Endothelial cell of umbilical vein (primary cell): ENCODE results near the gene DENND4A. TPM values are rescaled to one million over a fixed set of nuclear protein-coding genes. Genes with fewer than 3 reads are reported as not detected.
"Not testable (repeated sequence)": the region's sequence is repeated elsewhere in the genome, so short reads cannot be mapped to it uniquely, and the experiment has no call there.

Experiments used
- BruUV-seq: library from RNA; stranded (reverse); fragments of 400-500 nt; replicated peaks from 2 replicates; lab custom pipeline; 2021; lab: Mats Ljungman, UMichigan
- CTCF ChIA-PET: fragments of 300-600, 350-600 bp; sonication (Branson Sonifier 250); formaldehyde crosslinking; loops from one replicate; lab custom pipeline; 2021; ENCODE audit warnings: antibody characterized with exemption, inconsistent platforms; lab: Charles Lee
- POLR2A ChIA-PET: fragments of 300-600, 350-600 bp; sonication (Branson Sonifier 250); formaldehyde crosslinking; loops from one replicate; lab custom pipeline; 2021; ENCODE audit warnings: antibody characterized with exemption, inconsistent platforms; lab: Charles Lee
- DNase-seq: peaks from one replicate; pipeline ENCODE4 v3.0.0-alpha.2; 2011; ENCODE audit warnings: low read depth, low spot score
- FAIRE-seq: peaks from 2 replicates; lab custom pipeline; 2011; peaks lifted over from hg19 to GRCh38; lab: Jason Lieb, UNC
- H2AFZ ChIP-seq: 2 replicates; pipeline ENCODE4 v1.6.0; 2012; ENCODE audit warnings: low read depth, low read length, control low read depth, inconsistent platforms
- H3K27ac ChIP-seq: 2 replicates; pipeline ENCODE4 v1.5.1; 2011; ENCODE audit warnings: low read depth, mild to moderate bottlenecking, control low read depth, low read length, moderate library complexity; ENCODE audit not compliant: insufficient read depth
- H3K27me3 ChIP-seq, 2 experiments: 2 replicates each; pipeline versions ENCODE4 v1.6.0 to v1.6.1; 2011; ENCODE audit warnings: low read length in 2 of 2, mixed read lengths in 1 of 2; ENCODE audit not compliant: control insufficient read depth in 2 of 2, insufficient read depth in 2 of 2
- H3K36me3 ChIP-seq, 2 experiments: 2 replicates in 1 of 2; 3 replicates in 1 of 2; pipeline ENCODE4 v1.5.1; 2011; ENCODE audit warnings: low read length in 2 of 2, mild to moderate bottlenecking in 1 of 2, moderate library complexity in 1 of 2; ENCODE audit not compliant: control insufficient read depth in 2 of 2, insufficient read depth in 2 of 2; ENCODE audit errors: extremely low read depth in 1 of 2
- H3K4me1 ChIP-seq: 3 replicates; pipeline ENCODE4 v1.5.1; 2011; ENCODE audit warnings: mild to moderate bottlenecking, low read length; ENCODE audit not compliant: control insufficient read depth, insufficient read depth; ENCODE audit errors: extremely low read depth
- H3K4me2 ChIP-seq: 2 replicates; pipeline ENCODE4 v1.6.1; 2011; ENCODE audit warnings: low read length, control low read depth, mixed read lengths; ENCODE audit not compliant: insufficient read depth
- H3K4me3 ChIP-seq, 3 experiments: fragments of 200-600 bp in 1 of 3; sonication (generic), shearing (Covaris generic) in 1 of 3; replicated peaks in 1 of 3; 2 replicates each; pipeline ENCODE4 v1.5.1; 2011 to 2016; ENCODE audit warnings: control low read depth in 3 of 3, low read length in 3 of 3, mild to moderate bottlenecking in 2 of 3, inconsistent platforms in 1 of 3, low read depth in 1 of 3, moderate library complexity in 1 of 3; ENCODE audit not compliant: insufficient read depth in 1 of 3
- H3K79me2 ChIP-seq: 2 replicates; pipeline ENCODE4 v1.6.0; 2012; ENCODE audit warnings: low read length, inconsistent platforms; ENCODE audit not compliant: control insufficient read depth, insufficient read depth
- H3K9ac ChIP-seq: replicated peaks from 2 replicates; pipeline ENCODE3; 2011; ENCODE audit warnings: low read length, control low read depth; ENCODE audit not compliant: insufficient read depth; ENCODE audit errors: extremely low read depth
- H3K9me1 ChIP-seq: replicated peaks from 3 replicates; pipeline ENCODE4 v1.6.0; 2011; ENCODE audit warnings: mild to moderate bottlenecking, low read length; ENCODE audit not compliant: control insufficient read depth, insufficient read depth; ENCODE audit errors: extremely low read depth
- H3K9me3 ChIP-seq: replicated peaks from 2 replicates; pipeline ENCODE4 v1.5.1; 2012; ENCODE audit warnings: low read length, inconsistent platforms; ENCODE audit not compliant: control insufficient read depth, insufficient read depth
- H4K20me1 ChIP-seq: replicated peaks from 2 replicates; pipeline ENCODE3; 2011; ENCODE audit warnings: mild to moderate bottlenecking, low read length; ENCODE audit not compliant: control insufficient read depth, insufficient read depth; ENCODE audit errors: extremely low read depth
- CTCF ChIP-seq, 2 donors: IDR thresholded peaks; 1 replicate in 1 of 2; 2 replicates in 1 of 2; pipeline ENCODE4 v1.5.1; 2011; ENCODE audit warnings: low read length in 2 of 2, mild to moderate bottlenecking in 2 of 2, moderate library complexity in 2 of 2, control low read depth in 1 of 2, inconsistent platforms in 1 of 2, low read depth in 1 of 2; ENCODE audit not compliant: insufficient read depth in 1 of 2; ENCODE audit errors: extremely low read depth in 1 of 2
- FOS ChIP-seq: IDR thresholded peaks from 2 replicates; pipeline ENCODE4 v1.6.1; 2011; ENCODE audit warnings: mild to moderate bottlenecking, low read length, moderate library complexity, borderline replicate concordance; ENCODE audit not compliant: insufficient read depth
- GATA2 ChIP-seq: IDR thresholded peaks from 2 replicates; pipeline ENCODE4 v1.7.0; 2011; ENCODE audit warnings: low read depth, mild to moderate bottlenecking, moderate library complexity, mixed read lengths, low read length; ENCODE audit not compliant: insufficient read length, insufficient read depth
- MAX ChIP-seq: IDR thresholded peaks from 2 replicates; pipeline ENCODE4 v1.6.1; 2011; ENCODE audit not compliant: insufficient read depth, insufficient read length
- MYC ChIP-seq: IDR thresholded peaks from one replicate; pipeline ENCODE4 v1.6.1; 2011; ENCODE audit warnings: mild to moderate bottlenecking, low read depth, low read length
- POLR2A ChIP-seq: IDR thresholded peaks from 2 replicates; pipeline ENCODE4 v1.6.1; 2012; ENCODE audit warnings: low read depth, mild to moderate bottlenecking, control low read depth, low read length
- POLR2AphosphoS5 ChIP-seq: IDR thresholded peaks from 2 replicates; pipeline ENCODE4 v1.6.1; 2012; ENCODE audit warnings: low read depth, mild to moderate bottlenecking, control low read depth, low read length, moderate library complexity; ENCODE audit not compliant: insufficient read depth
- dilution Hi-C: fragments of 300-500 bp; cut with MboI; formaldehyde crosslinking; loops from one replicate; pipeline ENCODE4 v1.15.0; 2019; ENCODE audit warnings: low sequenced_read_pairs; ENCODE audit not compliant: extremely low pct_ligation_motif_present
- intact Hi-C: fragments of 100-400 bp; cut with micrococcal nuclease; formaldehyde crosslinking; loops from one replicate; pipeline ENCODE4 v1.10.0; 2022
- polyA plus RNA-seq, 4 experiments: library from polyadenylated mRNA; depleted of rRNA in 3 of 4; stranded (reverse) in 3 of 4; unstranded in 1 of 4; fragments of >200 nt; gene quantifications; 2 replicates each; pipeline versions ENCODE4 v1.2.1 to v1.2.3, GENCODE V29; 2011 to 2012; ENCODE audit warnings: missing spikeins in 1 of 4
- total RNA-seq: library from RNA; stranded (reverse); gene quantifications from 2 replicates; pipeline ENCODE4 v1.2.3, GENCODE V29; 2021

Gene DENND4A
- total and polyA plus RNA-seq, 2 donors (not counting 3 experiments of a cell fraction or from before 2014, with no cell fraction given), result 5.7 to 22.2 TPM

DNA sequence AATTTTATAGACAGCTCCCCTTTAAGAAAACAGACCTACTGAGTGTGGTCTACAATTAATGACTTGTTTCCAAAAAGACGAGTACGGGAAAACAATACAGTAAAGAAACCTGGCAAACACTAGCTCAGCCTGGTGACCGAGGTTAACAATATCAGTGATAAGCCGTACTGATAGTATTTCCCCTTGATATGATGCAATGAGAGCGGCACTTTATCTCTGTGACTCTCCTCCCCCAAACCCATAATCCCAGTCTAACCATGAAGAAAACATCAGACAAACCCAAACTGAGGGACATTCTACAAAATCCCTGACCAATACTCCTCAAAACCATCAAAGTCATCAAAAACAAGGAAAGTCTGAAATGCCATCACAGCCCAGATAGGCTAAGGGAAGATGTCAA, 8.2 kb downstream of the DENND4A start:
- Histone ChIP-seq H3K9me1 (no peaks in the 10 kb centered on the region), H3K4me3 (no peak overlapping the region), H3K9ac (no peak overlapping the region), H3K4me1 (peaks cover 38% of the 10 kb centered on the region), H3K9me3 (no peaks in the 10 kb centered on the region), H3K79me2 (peaks cover 68% of the 10 kb centered on the region), H3K36me3 (no peaks in the 10 kb centered on the region), H3K4me2 (peak overlapping the region; percentile 75), H2AFZ (no peak overlapping the region), H3K27ac (no peak overlapping the region), H4K20me1 (no peaks in the 10 kb centered on the region), H3K27me3 (no peaks in the 10 kb centered on the region)
- dilution Hi-C loops, result no loop called here
- FAIRE-seq, result no peak
- intact Hi-C loops, result no loop called here
- ChIA-PET POLR2A (interaction anchor here (1.5 kb wide), 1 partner anchor 8 kb away, joined by 3 read pairs; the partner anchor contains the start of gene DENND4A), CTCF (interaction anchor here (0.7 kb wide), 1 partner anchor 8 kb away, joined by 4 read pairs; the partner anchor contains the start of gene DENND4A)
- no TSS peak for BruUV-seq
- TF ChIP-seq MAX (no peak), CTCF (IDR thresholded peaks at IDR 0.05; ENCODE audit: extremely low read depth in 1 of 2, insufficient read depth in 1 of 2, low read depth in 1 of 2, low read length in 2 of 2) (no peak), GATA2 (peak; percentile 34), FOS (no peak), MYC (no peak)
- DNase-seq, result peak; percentile 33

GRCh38 chr15:65782096-65782495, 10.0 kb downstream of the DENND4A start:
- no peak for TF ChIP-seq MAX
- no peak for TF ChIP-seq FOS
- no peak for TF ChIP-seq POLR2AphosphoS5
- TF ChIP-seq POLR2A, result no peak
- dilution Hi-C loops (no loop called here), intact Hi-C loops (no loop called here)
- POLR2A ChIA-PET, result no interaction called here
- DNase-seq (no peak), FAIRE-seq (no peak)
- Histone ChIP-seq H3K36me3 (no peaks in the 10 kb centered on the region), H3K27me3 (no peaks in the 10 kb centered on the region), H3K4me1 (peaks cover 25% of the 10 kb centered on the region), H3K4me3 (no peak overlapping the region), H2AFZ (no peak overlapping the region), H3K4me2 (no peak overlapping the region), H3K9ac (no peak overlapping the region), H4K20me1 (no peaks in the 10 kb centered on the region), H3K9me1 (no peaks in the 10 kb centered on the region), H3K9me3 (no peaks in the 10 kb centered on the region), H3K27ac (no peak overlapping the region), H3K79me2 (peaks cover 65% of the 10 kb centered on the region)
- no TSS peak for BruUV-seq
- CTCF ChIA-PET, result interaction anchor here (0.8 kb wide), 1 partner anchor 9 kb away, joined by 3 read pairs; no protein-coding TSS in a partner anchor

- dilution Hi-C loops, DNase-seq, H3K36me3 ChIP-seq, H3K9me1 ChIP-seq, H2AFZ ChIP-seq, H3K9me3 ChIP-seq, POLR2A ChIA-PET, H3K4me3 ChIP-seq, H3K4me2 ChIP-seq, H3K9ac ChIP-seq, H3K27me3 ChIP-seq, BruUV-seq, FAIRE-seq, intact Hi-C loops, H3K27ac ChIP-seq, H4K20me1 ChIP-seq: not testable (repeated sequence)
- CTCF ChIA-PET, result interaction anchor here (1.2 kb wide), 1 partner anchor 9 kb away, joined by 3 read pairs; no protein-coding TSS in a partner anchor
- Histone ChIP-seq H3K4me1 (peaks cover 12% of the 10 kb centered on the region), H3K79me2 (peaks cover 50% of the 10 kb centered on the region)
These were observed 13.4 kb downstream of the DENND4A start for GRCh38 chr15:65778701-65779100.
